GM20000 (cell line): ENCODE measurements around the gene SLC12A6.

Source experiments
- DNase-seq: peaks from one replicate; pipeline ENCODE4 v3.0.0; 2012; ENCODE audit warnings: low spot score
- TF ChIP-seq, protein P1 (sequence below): IDR thresholded peaks from 2 replicates; pipeline ENCODE4 v1.5.1; 2012; ENCODE audit warnings: mild to moderate bottlenecking, control low read depth; ENCODE audit errors: extremely low read depth, missing control alignments

SLC12A6 gene

DNA sequence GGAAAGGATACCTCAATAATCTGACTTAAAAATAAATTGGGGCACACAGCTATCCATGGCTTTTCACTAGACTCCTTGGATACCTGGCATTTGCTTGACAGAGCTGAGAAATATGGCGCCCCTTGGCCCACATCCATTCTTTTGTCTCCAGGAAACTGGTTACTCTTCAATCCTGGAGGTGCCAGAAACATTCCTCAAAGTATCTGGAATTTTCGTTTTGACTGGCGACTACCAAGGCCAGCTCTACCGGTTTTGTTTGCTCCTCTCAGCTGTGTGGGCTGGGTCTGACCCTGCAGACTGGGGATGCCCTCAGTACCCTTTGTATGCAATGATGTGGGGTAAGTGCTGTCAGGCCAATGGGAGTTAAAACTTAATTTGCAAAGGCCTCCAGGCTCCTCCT, 154.6 kb downstream of the SLC12A6 start:
- TF ChIP-seq, protein P1, sequence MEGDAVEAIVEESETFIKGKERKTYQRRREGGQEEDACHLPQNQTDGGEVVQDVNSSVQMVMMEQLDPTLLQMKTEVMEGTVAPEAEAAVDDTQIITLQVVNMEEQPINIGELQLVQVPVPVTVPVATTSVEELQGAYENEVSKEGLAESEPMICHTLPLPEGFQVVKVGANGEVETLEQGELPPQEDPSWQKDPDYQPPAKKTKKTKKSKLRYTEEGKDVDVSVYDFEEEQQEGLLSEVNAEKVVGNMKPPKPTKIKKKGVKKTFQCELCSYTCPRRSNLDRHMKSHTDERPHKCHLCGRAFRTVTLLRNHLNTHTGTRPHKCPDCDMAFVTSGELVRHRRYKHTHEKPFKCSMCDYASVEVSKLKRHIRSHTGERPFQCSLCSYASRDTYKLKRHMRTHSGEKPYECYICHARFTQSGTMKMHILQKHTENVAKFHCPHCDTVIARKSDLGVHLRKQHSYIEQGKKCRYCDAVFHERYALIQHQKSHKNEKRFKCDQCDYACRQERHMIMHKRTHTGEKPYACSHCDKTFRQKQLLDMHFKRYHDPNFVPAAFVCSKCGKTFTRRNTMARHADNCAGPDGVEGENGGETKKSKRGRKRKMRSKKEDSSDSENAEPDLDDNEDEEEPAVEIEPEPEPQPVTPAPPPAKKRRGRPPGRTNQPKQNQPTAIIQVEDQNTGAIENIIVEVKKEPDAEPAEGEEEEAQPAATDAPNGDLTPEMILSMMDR: no peak
- no peak for DNase-seq
